ENCODE results near the gene VWA3B. TPM values are rescaled to one million over a fixed set of nuclear protein-coding genes. Genes with fewer than 3 reads are reported as not detected.

Gene VWA3B
- total RNA-seq, 1 donor from 2014 or later = 0.52 TPM

- no peak overlapping the region for H3K27ac ChIP-seq (replicated peaks)
- intact Hi-C loops (cut with micrococcal nuclease) = no loop called here
- peaks cover 7% of the 10 kb centered on the region for H3K9me3 ChIP-seq (replicated peaks)
- DNase-seq = no peak
- peaks cover 31% of the 10 kb centered on the region for H3K27me3 ChIP-seq (ENCODE audit: low read depth)
- no peaks in the 10 kb centered on the region for H3K36me3 ChIP-seq
- TF ChIP-seq CTCF (IDR thresholded peaks at IDR 0.05; ENCODE audit: borderline replicate concordance) = no peak
- H3K4me3 ChIP-seq = no peak overlapping the region
- H3K4me1 ChIP-seq = no peaks in the 10 kb centered on the region
These were observed 270.9 kb downstream of the VWA3B start for GRCh38 chr2:98357849-98358248.

GRCh38 chr2:98359986-98360385 is 273.0 kb downstream of the VWA3B start:
- Histone ChIP-seq H3K27me3 (ENCODE audit: low read depth) (peaks cover 17% of the 10 kb centered on the region), H3K27ac (replicated peaks) (no peak overlapping the region), H3K4me1 (no peaks in the 10 kb centered on the region), H3K9me3 (replicated peaks) (peaks cover 5% of the 10 kb centered on the region), H3K36me3 (no peaks in the 10 kb centered on the region), H3K4me3 (no peak overlapping the region)
- no peak for TF ChIP-seq CTCF (IDR thresholded peaks at IDR 0.05; ENCODE audit: borderline replicate concordance)
- no peak for DNase-seq
- intact Hi-C loops (cut with micrococcal nuclease) = no loop called here

Other genes starting within 250 kb of the VWA3B start
- 28.9 TPM for gene TMEM131, start 91.2 kb upstream of the VWA3B start, total RNA-seq